LNCaP clone FGC (cell line): ENCODE results near the gene OS9.
"Not testable (repeated sequence)": the region's sequence is repeated elsewhere in the genome, so short reads cannot be mapped to it uniquely, and the experiment has no call there.

Source experiments
- DNase-seq: peaks from one replicate; pipeline ENCODE4 v3.0.0-alpha.2; 2011; ENCODE audit warnings: low read depth
- H3K4me3 ChIP-seq: 2 replicates; pipeline ENCODE4 v1.5.1; 2011; ENCODE audit warnings: mild to moderate bottlenecking, low read depth, low read length, control low read depth
- CTCF ChIP-seq: IDR thresholded peaks from 2 replicates; pipeline ENCODE4 v1.5.1; 2012; ENCODE audit warnings: mild to moderate bottlenecking; ENCODE audit not compliant: control insufficient read depth, insufficient read depth; ENCODE audit errors: extremely low read depth

The OS9 gene

GRCh38 chr12:57693659-57694458 lies at the start of gene OS9:
Gene OS9 (plus strand): TSS chr12:57694132. CDS start chr12:57694162, 30 bp downstream.
- TF ChIP-seq CTCF: peak; percentile 85

GRCh38 chr12:57645990-57646658 lies 47.8 kb upstream of the OS9 start:
- not testable (repeated sequence) for H3K4me3 ChIP-seq, DNase-seq

More at GRCh38 chr12:57693659-57694458, at the start of gene OS9:
- peak; percentile 100 for DNase-seq
- peak within 1 kb of the TSS; percentile 94 for H3K4me3 ChIP-seq

GRCh38 chr12:57646659-57647049 lies 47.3 kb upstream of the OS9 start:
- not testable (repeated sequence) for DNase-seq, H3K4me3 ChIP-seq

- TF ChIP-seq CTCF: no peak
- no peak for DNase-seq
These were observed 39.9 kb upstream of the OS9 start for GRCh38 chr12:57654042-57654441.

GRCh38 chr12:57655541-57656240 lies 38.2 kb upstream of the OS9 start:
- no peak for TF ChIP-seq CTCF
- DNase-seq: no peak
- no peak overlapping the region for H3K4me3 ChIP-seq

More at GRCh38 chr12:57654042-57654441, 39.9 kb upstream of the OS9 start:
- H3K4me3 ChIP-seq: no peak overlapping the region

GRCh38 chr12:57656408-57656807 lies 37.5 kb upstream of the OS9 start:
- H3K4me3 ChIP-seq, DNase-seq: not testable (repeated sequence)

- no peak overlapping the region for H3K4me3 ChIP-seq
- TF ChIP-seq CTCF: no peak
- peak; percentile 50 for DNase-seq
These were observed 36.2 kb upstream of the OS9 start for GRCh38 chr12:57657744-57658143.

- DNase-seq: no peak
- TF ChIP-seq CTCF: no peak
- no peak overlapping the region for H3K4me3 ChIP-seq
These were observed 35.0 kb upstream of the OS9 start for GRCh38 chr12:57658890-57659289.
